Stimulated activated CD8-positive, alpha-beta memory T cell treated with anti-CD3 and anti-CD28 coated beads, Interleukin-12 subunit alpha, Interleukin-12 subunit beta, amount 100 ng/mL, for 24 hours (primary cell): ENCODE measurements around the gene PLXNA4.

Experiments used
- DNase-seq: peaks from one replicate; pipeline ENCODE4 v3.0.0-alpha.2; 2020; ENCODE audit errors: extremely low read depth

The PLXNA4 gene

DNA sequence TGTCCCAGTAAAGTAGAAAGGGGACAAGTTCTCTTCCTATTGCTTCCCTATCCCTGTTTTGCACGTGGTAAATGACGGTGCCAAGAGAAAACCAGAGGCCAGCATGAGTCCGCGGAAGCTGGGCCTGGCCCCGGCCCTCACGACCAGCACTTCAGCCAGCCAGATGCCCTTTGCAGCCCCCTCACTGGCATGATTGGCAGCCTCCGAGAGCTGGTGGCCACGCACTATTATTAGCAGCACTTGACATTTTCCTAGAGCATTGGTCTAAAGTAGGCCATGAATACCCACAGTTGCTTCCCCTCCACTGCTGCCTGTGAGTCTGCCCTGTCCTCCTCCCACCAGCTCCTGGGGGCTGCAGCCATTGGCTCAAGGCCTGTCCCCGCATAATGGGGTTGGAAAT is 369.1 kb downstream of the PLXNA4 start:
- no peak for DNase-seq

DNA sequence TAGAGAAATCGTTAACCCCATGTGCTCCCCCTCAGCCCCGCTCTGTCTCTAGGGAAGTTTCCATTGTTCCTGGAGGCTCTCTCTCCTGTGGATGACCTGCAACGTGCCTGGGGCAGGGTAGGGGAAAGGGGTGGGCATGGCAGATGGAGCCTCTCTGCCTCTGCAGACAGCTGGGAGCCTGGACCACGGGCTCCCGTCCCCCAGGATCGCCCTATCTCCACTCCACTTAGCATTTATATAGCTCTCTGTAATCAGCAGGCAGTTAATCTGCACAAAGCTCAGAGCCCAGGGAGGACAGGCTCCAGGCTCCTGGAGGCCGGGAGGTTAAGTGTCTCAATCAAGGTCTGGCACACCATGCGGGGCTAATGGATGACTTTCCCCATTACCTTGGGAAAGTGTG is 369.7 kb downstream of the PLXNA4 start:
- DNase-seq = no peak

GRCh38 chr7:132205509-132205908 is 370.8 kb downstream of the PLXNA4 start:
- DNase-seq = no peak

- DNase-seq = no peak
Measured at GRCh38 chr7:132203021-132203420, 373.2 kb downstream of the PLXNA4 start.

DNA sequence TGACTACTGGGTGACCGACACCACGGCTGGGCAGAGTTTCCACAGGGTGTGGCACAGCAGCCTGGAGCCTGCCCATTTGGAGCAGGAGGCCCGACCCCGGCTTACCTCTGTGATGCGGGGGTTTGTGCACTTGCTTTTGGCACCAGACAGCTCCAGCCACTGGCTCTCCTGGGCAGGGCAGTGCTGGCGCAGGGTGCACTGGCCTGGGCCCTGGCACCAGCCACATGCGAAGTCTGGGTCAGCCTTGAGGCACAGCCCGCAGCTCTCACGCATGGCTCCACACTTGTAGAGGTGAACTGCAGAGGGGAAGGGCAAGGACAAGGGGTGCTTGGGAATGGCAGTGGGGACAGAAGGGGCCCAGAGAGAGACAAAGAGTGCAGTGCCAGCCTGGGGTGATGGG is 373.7 kb downstream of the PLXNA4 start:
- no peak for DNase-seq

DNA sequence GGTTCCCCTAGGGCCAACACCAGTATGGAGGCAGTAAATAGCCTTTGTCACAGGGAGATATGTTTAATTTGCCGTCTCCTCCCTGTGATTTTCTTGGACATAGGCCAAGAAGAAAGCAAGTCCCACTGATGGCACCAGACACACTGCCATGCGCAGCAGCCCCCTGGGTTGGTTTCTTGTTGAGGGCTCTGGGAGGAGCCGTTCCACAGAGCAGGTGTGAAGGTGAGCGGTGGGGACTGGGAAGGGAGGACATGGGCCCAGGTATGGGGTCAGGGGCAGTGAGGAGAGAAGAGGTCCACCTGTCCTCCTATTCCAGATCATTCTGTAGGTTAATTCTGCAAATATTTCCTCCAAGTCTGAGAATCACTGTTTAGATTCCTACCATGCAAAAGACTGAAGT is 376.1 kb downstream of the PLXNA4 start:
- DNase-seq = no peak

DNA sequence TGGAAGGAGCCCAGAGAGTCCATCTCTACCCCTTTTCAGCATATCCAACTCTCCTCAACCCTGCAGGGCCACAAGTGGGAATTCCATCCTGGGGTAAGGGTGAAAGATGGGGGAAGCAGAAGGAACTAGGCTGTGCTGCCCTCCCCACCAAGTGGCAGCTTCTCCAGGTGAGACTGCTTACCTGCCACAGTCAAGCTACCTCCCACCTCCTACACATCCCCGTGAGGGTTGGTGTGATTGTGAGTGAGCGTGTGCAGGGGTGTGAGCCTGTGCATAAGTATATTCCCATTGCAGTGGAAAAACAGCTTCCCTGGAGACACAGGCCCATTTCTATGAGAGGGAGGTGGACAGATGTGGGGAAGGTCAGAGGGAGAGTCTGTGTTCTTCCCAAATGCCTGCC is 376.6 kb downstream of the PLXNA4 start:
- no peak for DNase-seq

- DNase-seq = no peak
Measured at GRCh38 chr7:132197772-132198171, 378.5 kb downstream of the PLXNA4 start.

DNA sequence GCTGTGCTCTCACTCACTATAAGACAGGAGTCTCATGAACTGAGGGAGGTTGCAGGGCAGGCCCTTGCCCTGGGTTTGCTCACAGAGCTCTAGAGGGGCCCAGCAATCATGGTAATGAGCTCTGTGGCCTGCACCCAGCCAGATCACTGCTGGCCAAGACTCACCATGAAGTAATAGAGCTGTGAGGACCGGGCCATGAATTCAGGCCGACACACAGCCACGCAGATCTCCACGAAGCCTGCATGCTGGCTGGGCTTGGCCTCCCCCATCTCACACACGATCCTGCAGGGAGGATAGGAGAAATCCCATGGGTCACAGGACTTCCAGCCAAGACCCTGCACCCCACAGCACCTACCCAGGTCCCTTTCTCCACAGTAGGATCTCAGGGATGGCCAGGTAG is 382.4 kb downstream of the PLXNA4 start:
- DNase-seq = no peak

DNA sequence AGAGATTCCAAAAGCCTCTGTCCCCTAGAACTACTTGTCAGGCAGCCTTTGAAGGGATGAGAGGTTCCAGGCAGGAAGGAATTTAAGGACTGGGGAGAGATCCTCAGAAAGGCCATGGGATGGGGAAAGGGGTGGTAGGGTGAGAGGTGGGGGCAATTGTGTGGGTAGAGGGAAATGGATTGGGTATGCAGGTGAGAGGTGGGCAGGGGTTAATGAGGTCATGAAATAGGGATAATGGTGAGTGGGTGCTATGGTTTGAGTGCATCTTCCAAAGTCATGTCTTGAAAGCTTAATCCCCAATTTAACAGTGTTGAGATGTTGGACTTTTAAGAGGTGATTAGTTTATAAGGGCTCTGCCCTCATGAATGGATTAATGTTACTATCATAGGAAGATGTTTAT is 383.5 kb downstream of the PLXNA4 start:
- DNase-seq = no peak

DNA sequence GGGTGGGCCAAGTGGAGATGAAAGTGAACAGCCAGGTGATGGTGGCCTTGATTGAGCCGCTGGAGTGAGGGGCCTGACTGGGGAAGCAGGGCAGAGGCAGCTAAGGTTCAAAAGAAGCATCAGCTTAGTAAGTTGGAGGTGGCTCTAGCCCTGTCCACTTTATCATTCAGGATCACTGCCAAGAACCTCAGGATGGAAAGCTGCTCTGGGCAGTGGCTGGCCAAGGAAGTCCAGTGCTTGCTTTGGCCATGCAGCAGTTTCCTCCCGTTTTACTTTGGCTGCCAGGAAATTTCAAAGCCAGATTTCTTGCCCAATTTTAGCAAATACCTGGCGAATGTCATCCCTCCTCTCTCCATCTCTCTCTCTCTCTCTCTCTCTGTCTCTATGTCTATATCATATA is 384.9 kb downstream of the PLXNA4 start:
- no peak for DNase-seq

DNA sequence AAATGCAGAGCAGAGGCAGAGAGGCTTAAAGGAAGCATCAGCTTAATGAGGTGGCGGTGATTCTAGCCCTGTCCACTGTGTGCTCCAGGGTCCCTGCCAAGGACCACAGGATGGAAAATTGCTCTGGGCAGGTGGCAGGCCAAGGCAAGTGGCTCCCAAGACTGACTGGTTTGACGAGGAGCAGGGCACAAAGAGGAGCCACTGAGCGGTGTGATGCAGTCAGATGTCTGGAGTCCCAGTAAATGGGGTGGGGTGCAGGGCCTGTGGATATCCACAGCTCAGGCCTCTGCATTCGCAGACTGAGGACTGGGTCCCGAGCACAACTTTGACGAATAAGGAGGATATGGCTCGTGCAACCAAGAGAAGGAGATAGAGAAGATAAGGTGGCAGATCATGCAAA is 385.6 kb downstream of the PLXNA4 start:
- no peak for DNase-seq

DNA sequence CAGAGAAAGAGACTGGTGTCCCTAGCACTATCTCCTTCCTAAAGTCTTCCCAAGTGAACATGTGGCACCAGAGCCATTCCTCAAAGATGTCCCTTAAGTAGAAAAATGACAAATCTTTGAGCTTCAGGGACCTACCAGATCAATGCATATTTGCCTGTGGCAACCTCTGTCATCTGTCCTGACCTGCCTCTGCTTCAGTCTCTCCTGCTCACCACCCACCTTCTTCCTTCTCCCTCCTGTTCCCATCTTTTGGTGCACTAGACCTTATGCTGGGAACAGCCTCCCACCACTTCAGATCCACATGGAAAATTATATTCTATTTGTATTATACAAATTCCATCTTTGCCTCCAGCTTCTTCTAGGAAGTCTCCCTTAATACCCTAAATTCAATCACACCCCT is 386.4 kb downstream of the PLXNA4 start:
- DNase-seq = no peak

GRCh38 chr7:132187869-132188789 is 388.1 kb downstream of the PLXNA4 start:
- no peak for DNase-seq

DNA sequence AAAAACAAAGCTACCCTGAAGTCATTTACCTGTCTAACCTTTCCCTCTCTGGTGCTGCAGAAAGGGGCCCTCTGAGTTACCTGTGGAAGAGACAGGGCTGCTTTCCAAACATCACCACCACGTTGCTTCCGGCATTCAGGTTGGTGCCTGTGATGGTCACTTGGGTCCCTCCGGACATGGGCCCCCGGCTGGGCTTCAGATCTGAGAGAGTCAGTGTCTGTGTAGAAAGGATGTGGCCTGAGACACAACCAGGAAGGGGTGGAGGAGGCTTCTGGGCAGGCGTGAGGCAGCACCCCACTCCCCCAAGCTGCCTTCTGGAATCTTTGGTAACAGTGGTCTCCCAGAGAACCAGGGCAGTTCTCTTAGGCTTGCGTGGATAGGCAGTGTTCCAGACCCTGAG is 388.9 kb downstream of the PLXNA4 start:
- no peak for DNase-seq

GRCh38 chr7:132185150-132185549 is 391.1 kb downstream of the PLXNA4 start:
- no peak for DNase-seq

DNA sequence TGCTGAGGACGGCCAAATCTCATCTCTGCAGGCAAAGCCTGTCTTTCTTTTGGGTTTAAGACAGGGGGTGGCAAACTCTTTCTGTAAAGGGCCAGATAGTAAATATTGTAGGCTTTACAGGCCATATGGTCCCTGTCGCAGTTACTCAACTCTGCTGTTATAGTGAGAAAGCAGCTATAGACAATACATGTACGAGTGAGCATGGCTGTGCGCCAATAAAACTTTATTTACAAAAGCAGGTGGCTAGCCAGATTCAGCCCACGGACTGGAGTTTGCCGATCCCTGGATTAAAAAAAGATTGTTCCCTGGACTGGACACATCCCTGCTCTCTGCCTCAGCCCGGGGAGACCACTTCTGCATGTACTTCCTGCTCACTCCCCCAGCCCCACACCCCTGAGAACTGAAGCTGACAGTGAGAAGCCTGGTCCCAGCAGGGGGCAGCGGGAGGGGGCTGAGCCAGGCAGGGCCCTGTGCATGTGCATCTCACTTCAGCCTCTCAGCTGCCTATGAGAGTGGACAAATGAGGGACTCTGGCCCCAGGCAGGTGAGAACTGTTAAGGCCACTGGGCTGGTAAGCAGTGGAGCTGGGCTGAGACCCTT is 392.4 kb downstream of the PLXNA4 start:
- DNase-seq = no peak

DNA sequence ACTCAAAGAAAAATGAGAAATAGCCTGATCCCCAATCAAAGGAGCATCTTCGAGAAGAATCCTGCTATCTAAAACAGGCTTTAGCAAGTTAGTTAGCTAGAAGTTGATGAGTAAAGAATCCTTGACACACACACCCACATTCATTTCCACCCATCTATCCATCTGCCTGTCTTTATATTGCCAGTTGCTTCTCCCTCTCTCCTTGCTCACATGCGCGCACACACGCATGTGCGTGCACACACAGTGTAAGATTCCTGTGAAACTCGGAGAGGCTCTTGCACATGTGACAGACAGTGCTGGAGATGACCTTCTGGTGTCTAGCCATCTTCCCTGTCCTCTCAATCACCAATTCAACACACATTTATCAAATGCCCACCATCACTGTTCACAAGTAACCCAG is 393.3 kb downstream of the PLXNA4 start:
- DNase-seq = no peak

DNA sequence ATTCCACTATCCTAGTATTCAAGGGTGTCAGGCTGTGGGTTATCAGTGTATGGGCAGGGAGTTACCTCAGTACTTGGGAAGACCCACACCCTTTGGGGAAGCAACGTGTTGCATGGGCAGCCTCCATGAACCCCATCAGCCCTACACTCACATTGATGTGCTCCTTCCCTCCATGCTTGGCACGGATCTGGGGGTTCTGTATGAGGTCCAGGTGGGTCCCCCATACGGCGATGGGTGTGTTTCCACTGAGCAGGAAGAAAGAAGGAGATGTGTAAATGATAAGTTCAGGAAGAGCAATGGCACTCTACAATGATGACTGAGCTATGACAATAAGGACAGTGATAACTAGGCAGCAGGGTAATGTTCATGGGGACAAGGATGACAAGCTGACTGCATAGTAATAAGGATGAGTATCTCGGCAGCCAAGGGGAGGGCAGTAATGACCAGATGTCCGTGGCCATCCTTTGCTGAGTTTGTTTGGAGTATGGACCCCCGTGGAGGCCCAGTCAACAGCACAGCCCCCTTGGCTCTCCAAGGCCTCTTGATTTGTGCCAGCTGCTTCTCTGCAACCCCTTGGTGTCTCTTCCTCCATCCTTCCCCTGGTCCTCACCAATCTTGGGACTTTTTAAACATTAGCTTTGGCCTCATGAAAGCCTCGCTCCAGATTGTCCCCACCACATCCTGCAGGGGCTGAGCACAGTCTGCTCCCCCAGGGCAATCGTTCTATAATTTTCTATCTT is 394.2 kb downstream of the PLXNA4 start:
- no peak for DNase-seq

GRCh38 chr7:132181371-132181770 is 394.9 kb downstream of the PLXNA4 start:
- DNase-seq = no peak

DNA sequence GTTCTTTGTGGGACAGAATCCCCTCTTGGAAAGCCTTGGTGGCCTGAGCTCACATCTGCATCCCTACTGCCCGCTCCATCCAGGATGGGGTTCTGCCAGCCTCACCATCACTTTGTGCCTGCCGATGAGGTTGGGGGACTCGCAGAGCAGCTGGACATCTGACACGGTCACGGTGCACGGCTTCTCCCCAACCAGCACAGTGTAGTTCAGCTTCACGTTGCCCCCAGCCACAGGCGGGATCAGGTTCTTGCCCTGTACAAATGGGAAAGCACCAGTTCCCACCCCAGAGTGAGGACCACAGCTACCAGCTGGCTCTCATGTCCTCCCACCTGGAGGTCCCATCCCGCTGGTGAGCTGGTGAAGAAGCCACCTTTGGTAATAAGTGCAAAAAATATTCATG is 395.8 kb downstream of the PLXNA4 start:
- DNase-seq = no peak

DNA sequence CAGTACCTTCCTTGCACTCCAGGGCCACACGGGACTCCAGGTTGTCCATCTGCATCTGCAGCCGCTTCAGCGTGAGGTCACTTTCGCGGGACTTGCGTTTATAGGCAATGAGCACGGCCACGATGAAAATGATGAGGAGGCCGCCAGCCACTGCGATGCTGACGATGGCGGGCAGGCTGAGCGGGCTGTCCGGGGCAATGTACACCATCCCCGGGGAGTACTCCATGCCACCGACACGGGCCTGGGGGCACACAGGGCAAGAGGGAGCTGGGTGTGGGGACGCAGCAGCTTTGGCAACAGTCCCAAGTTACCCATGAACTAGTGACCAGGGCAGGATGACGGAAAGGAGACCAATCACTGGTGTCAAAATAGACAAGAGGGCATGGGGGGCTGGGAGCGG is 396.6 kb downstream of the PLXNA4 start:
- no peak for DNase-seq

DNA sequence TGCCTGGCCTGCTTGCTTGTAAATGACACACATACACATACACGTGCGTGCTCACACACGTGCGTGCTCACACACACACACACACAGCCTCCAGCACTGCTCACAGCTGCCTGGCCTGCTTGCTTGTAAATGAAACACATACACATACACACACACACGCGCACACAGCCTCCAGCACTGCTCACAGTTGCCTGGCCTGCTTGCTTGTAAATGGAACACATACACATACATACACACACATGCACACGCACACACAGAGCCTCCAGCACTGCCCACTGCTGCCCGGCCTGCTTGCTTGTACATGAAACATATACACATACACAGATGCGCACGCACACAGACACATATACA is 397.2 kb downstream of the PLXNA4 start:
- DNase-seq = no peak
